H54 (cell line): Measurements from ENCODE around the gene OR1S2.

Experiments
- DNase-seq: peaks from one replicate; pipeline ENCODE4 v3.0.0; 2011; ENCODE audit warnings: low spot score, mixed read lengths; ENCODE audit not compliant: insufficient read length
- FAIRE-seq: peaks from 3 replicates; lab custom pipeline; 2011; peaks lifted over from hg19 to GRCh38; lab: Jason Lieb, UNC
- POLR2A ChIP-seq: IDR thresholded peaks from 2 replicates; pipeline ENCODE4 v1.6.1; 2011; ENCODE audit warnings: low read depth, mild to moderate bottlenecking, low read length

OR1S2 gene

DNA sequence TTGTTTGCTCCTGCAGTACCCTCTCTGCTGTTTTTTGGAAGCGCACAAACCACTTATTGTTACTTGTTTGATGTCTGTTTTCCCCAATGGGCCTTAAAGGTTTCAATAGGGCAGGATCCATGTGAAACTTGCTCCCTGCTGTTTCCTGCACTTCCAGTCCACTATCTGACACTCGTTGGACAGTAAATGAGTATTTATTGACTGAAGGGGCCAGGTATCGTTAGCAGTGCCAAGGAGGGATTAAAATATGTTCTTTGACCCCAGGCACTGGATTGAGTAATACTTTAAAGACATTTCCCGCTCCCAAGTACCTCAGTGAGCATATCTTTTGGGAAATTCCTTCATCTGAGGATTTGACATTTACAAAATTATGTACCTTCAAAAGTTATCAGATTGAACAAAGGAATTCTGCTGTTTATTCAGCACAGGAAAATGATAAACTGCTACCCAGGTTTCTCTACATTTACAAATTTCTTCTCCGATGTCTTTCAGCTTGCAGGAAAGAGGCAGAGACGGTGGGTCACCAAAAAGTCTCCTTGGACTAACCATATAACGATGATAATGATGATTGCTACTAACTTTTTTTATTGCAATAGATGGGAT is 38.3 kb downstream of the OR1S2 start:
- DNase-seq (no peak), FAIRE-seq (no peak)
- TF ChIP-seq POLR2A: no peak

DNA sequence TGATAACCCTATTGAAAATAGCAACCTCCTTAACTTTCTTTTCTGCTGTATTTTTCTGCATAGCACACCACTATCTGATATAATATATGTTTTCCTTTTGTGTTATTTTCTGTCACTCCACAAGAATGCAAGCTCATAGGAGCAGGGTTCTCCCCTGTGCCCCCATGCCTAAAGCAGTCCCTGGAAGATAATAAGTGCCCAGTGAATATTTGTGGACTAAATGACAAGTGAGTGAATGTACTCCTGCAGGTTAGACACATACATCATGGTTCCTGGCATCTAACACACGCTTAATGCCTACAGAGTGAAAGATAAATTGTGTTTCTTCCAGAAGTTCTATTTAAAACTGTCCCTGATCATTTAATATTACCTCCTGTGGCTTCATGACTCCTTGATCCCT is 39.0 kb downstream of the OR1S2 start:
- TF ChIP-seq POLR2A: no peak
- no peak for FAIRE-seq
- no peak for DNase-seq

DNA sequence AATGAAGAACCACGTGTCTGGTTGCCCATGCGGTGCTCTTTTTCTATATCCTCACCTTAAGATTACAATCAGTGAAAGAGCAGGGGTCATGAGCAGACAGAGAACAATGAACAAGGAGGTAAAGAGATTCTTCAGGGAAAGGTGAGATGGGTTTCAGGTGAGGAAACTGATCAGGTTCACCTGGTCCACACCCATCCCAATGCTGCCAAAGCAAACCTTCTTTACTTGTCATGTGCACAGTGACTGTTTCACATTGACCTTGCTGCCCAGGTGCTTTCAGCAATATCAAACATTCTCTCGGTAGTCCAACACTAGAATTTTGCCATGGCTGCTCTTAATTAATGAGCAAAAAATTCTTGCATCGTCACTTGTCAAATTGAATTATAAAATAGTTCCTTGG is 39.6 kb downstream of the OR1S2 start:
- TF ChIP-seq POLR2A: no peak
- no peak for FAIRE-seq

More for the DNA sequence above, 39.6 kb downstream of the OR1S2 start:
- no peak for DNase-seq
